Measurements from ENCODE around the gene KAT2A.

The KAT2A gene

GRCh38 chr17:42096360-42097111 lies 24.6 kb downstream of the KAT2A start:
- Histone ChIP-seq H3K27ac (ENCODE audit: insufficient read depth, low read length, poor library complexity, severe bottlenecking) (no peak overlapping the region), H3K9me3 (ENCODE audit: control insufficient read depth, low read length) (no peaks in the 10 kb centered on the region), H3K27me3 (replicated peaks; ENCODE audit: control insufficient read depth, insufficient read depth, low read length, poor library complexity, severe bottlenecking) (peaks cover 4% of the 10 kb centered on the region), H3K4me3 (ENCODE audit: insufficient read depth, low read depth, low read length, poor library complexity, severe bottlenecking) (no peak overlapping the region), H3K4me1 (ENCODE audit: control insufficient read depth, insufficient read depth, low read length, poor library complexity, severe bottlenecking) (peaks cover 5% of the 10 kb centered on the region), H3K36me3 (ENCODE audit: control insufficient read depth, insufficient read depth, low read length) (no peaks in the 10 kb centered on the region)
- no peak for DNase-seq

- H3K4me3 ChIP-seq (ENCODE audit: insufficient read depth, low read depth, low read length, poor library complexity, severe bottlenecking) = no peak overlapping the region
- no peak for DNase-seq
- H3K27me3 ChIP-seq (replicated peaks; ENCODE audit: control insufficient read depth, insufficient read depth, low read length, poor library complexity, severe bottlenecking) = peaks cover 4% of the 10 kb centered on the region
- H3K36me3 ChIP-seq (ENCODE audit: control insufficient read depth, insufficient read depth, low read length) = no peaks in the 10 kb centered on the region
- no peak overlapping the region for H3K27ac ChIP-seq (ENCODE audit: insufficient read depth, low read length, poor library complexity, severe bottlenecking)
- H3K9me3 ChIP-seq (ENCODE audit: control insufficient read depth, low read length) = no peaks in the 10 kb centered on the region
- H3K4me1 ChIP-seq (ENCODE audit: control insufficient read depth, insufficient read depth, low read length, poor library complexity, severe bottlenecking) = peaks cover 5% of the 10 kb centered on the region
Measured at GRCh38 chr17:42094375-42095069, 26.6 kb downstream of the KAT2A start.

DNA sequence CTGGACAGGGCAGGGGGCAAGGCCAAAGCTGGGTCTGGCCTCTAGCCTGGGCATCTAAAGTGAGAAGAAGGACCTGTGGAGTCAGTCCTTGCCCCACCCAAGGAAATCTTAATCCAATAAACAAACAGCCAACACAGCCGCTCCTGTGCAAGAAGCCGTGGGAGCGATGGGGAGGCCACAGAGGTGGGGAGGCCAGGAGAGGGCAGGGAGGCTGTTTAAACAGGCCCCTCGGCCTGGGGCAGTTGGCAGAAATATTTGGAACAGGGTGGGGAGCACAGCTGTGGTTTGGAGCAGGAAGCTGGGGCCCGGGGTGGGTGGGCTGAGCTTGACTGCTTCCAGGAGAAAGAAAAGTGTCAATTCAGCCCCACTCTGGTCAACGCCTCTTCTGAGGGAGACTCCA lies 28.2 kb downstream of the KAT2A start:
- no peaks in the 10 kb centered on the region for H3K9me3 ChIP-seq (ENCODE audit: control insufficient read depth, low read length)
- no peak for DNase-seq
- H3K27ac ChIP-seq (ENCODE audit: insufficient read depth, low read length, poor library complexity, severe bottlenecking) = no peak overlapping the region
- H3K4me3 ChIP-seq (ENCODE audit: insufficient read depth, low read depth, low read length, poor library complexity, severe bottlenecking) = no peak overlapping the region
- peaks cover 4% of the 10 kb centered on the region for H3K27me3 ChIP-seq (replicated peaks; ENCODE audit: control insufficient read depth, insufficient read depth, low read length, poor library complexity, severe bottlenecking)
- peaks cover 3% of the 10 kb centered on the region for H3K4me1 ChIP-seq (ENCODE audit: control insufficient read depth, insufficient read depth, low read length, poor library complexity, severe bottlenecking)
- H3K36me3 ChIP-seq (ENCODE audit: control insufficient read depth, insufficient read depth, low read length) = no peaks in the 10 kb centered on the region

GRCh38 chr17:42090964-42091790 lies 30.0 kb downstream of the KAT2A start:
- no peak for DNase-seq
- Histone ChIP-seq H3K4me1 (ENCODE audit: control insufficient read depth, insufficient read depth, low read length, poor library complexity, severe bottlenecking) (no peaks in the 10 kb centered on the region), H3K9me3 (ENCODE audit: control insufficient read depth, low read length) (no peaks in the 10 kb centered on the region), H3K36me3 (ENCODE audit: control insufficient read depth, insufficient read depth, low read length) (no peaks in the 10 kb centered on the region), H3K27me3 (replicated peaks; ENCODE audit: control insufficient read depth, insufficient read depth, low read length, poor library complexity, severe bottlenecking) (no peaks in the 10 kb centered on the region), H3K27ac (ENCODE audit: insufficient read depth, low read length, poor library complexity, severe bottlenecking) (no peak overlapping the region), H3K4me3 (ENCODE audit: insufficient read depth, low read depth, low read length, poor library complexity, severe bottlenecking) (no peak overlapping the region)

GRCh38 chr17:42088736-42089135 lies 32.4 kb downstream of the KAT2A start:
- H3K27me3 ChIP-seq (replicated peaks; ENCODE audit: control insufficient read depth, insufficient read depth, low read length, poor library complexity, severe bottlenecking) = no peaks in the 10 kb centered on the region

DNA sequence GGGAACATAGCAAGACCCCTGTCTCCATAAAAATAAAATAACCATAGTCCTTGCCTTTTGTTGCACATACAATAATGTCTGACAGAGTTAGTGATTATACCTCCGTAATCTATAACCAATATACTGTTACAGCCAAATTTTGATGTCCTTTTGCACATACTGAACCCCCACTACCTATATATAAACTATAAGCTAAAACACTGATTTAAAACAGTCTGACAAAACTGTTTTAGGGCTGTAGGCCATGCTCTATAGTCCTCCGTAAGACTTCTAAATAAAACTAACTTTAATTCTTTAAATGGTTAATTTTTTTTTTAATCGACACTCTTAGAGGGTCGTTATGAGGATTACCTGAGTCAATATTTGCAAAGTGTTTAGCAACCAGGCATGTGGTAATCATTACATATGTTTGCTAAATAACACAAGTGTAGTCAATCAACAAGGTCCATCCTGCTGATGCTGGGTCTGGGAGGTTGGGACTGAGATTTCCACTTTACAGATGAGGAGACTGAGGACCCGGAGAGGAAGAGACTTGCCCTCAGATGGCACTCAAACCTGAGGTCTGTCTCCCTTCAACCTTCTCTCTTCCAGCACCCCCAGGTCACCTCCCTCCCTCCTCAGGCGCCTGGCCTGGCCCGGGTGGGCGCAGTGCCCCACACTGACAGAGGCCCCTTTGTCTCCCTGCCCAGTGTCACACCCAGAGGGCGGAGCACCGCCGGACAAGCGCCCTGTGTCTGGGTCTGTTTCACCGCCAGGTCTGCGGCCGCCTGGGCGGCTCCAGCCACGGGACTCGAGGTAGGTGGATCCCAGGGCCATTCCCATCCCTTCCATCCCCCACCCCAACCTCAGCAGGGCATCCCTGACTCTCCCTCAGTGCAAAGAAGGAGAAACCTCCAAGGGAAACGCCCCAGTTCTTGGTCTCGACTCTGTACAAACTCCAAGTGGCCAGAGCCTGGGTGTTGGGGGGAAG lies 33.1 kb downstream of the KAT2A start:
- H3K4me1 ChIP-seq (ENCODE audit: control insufficient read depth, insufficient read depth, low read length, poor library complexity, severe bottlenecking) = no peaks in the 10 kb centered on the region
- no peaks in the 10 kb centered on the region for H3K36me3 ChIP-seq (ENCODE audit: control insufficient read depth, insufficient read depth, low read length)
- no peaks in the 10 kb centered on the region for H3K9me3 ChIP-seq (ENCODE audit: control insufficient read depth, low read length)
- no peak overlapping the region for H3K4me3 ChIP-seq (ENCODE audit: insufficient read depth, low read depth, low read length, poor library complexity, severe bottlenecking)
- H3K27ac ChIP-seq (ENCODE audit: insufficient read depth, low read length, poor library complexity, severe bottlenecking) = no peak overlapping the region
- no peaks in the 10 kb centered on the region for H3K27me3 ChIP-seq (replicated peaks; ENCODE audit: control insufficient read depth, insufficient read depth, low read length, poor library complexity, severe bottlenecking)
- no peak for DNase-seq

More at GRCh38 chr17:42088736-42089135, 32.4 kb downstream of the KAT2A start:
- H3K36me3 ChIP-seq (ENCODE audit: control insufficient read depth, insufficient read depth, low read length) = no peaks in the 10 kb centered on the region
- no peak overlapping the region for H3K27ac ChIP-seq (ENCODE audit: insufficient read depth, low read length, poor library complexity, severe bottlenecking)
- no peak overlapping the region for H3K4me3 ChIP-seq (ENCODE audit: insufficient read depth, low read depth, low read length, poor library complexity, severe bottlenecking)
- H3K9me3 ChIP-seq (ENCODE audit: control insufficient read depth, low read length) = no peaks in the 10 kb centered on the region
- DNase-seq = no peak
- no peaks in the 10 kb centered on the region for H3K4me1 ChIP-seq (ENCODE audit: control insufficient read depth, insufficient read depth, low read length, poor library complexity, severe bottlenecking)

GRCh38 chr17:42087042-42087701 lies 34.0 kb downstream of the KAT2A start:
- Histone ChIP-seq H3K27me3 (replicated peaks; ENCODE audit: control insufficient read depth, insufficient read depth, low read length, poor library complexity, severe bottlenecking) (no peaks in the 10 kb centered on the region), H3K4me3 (ENCODE audit: insufficient read depth, low read depth, low read length, poor library complexity, severe bottlenecking) (no peak overlapping the region)
- DNase-seq = no peak

DNA sequence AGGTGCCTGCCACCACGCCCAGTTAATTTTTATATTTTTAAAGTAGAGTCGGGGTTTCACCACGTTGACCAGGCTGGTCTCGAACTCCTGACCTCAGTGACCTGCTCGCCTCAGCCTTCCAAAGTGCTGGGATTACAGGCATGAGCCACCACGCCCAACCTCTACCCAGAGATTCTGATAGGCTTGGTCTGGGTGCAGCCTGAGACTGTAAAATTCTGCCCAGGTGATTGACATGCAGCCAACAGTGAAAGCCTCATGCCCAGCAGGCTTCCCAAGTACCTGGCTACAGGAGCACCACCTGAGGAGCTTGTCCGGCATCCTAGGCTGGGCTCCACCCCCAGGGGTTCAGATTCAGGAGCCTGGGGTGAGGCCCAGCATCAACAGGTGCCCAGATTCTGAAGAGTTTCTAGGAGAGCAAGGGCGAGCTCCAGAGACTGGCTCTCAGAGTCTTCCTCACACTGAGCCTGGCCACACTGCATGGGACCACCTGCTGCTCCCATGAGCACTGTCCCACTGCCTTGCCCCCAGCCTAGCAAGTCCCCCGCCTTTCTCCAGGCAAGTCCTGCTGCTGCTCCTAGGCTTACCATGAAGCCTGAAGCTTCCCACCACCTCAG lies 39.5 kb downstream of the KAT2A start:
- Histone ChIP-seq H3K27me3 (replicated peaks; ENCODE audit: control insufficient read depth, insufficient read depth, low read length, poor library complexity, severe bottlenecking) (no peaks in the 10 kb centered on the region), H3K9me3 (ENCODE audit: control insufficient read depth, low read length) (no peaks in the 10 kb centered on the region), H3K36me3 (ENCODE audit: control insufficient read depth, insufficient read depth, low read length) (no peaks in the 10 kb centered on the region), H3K4me1 (ENCODE audit: control insufficient read depth, insufficient read depth, low read length, poor library complexity, severe bottlenecking) (no peaks in the 10 kb centered on the region), H3K27ac (ENCODE audit: insufficient read depth, low read length, poor library complexity, severe bottlenecking) (no peak overlapping the region), H3K4me3 (ENCODE audit: insufficient read depth, low read depth, low read length, poor library complexity, severe bottlenecking) (no peak overlapping the region)
- DNase-seq = no peak

More at GRCh38 chr17:42087042-42087701, 34.0 kb downstream of the KAT2A start:
- Histone ChIP-seq H3K9me3 (ENCODE audit: control insufficient read depth, low read length) (no peaks in the 10 kb centered on the region), H3K36me3 (ENCODE audit: control insufficient read depth, insufficient read depth, low read length) (no peaks in the 10 kb centered on the region), H3K27ac (ENCODE audit: insufficient read depth, low read length, poor library complexity, severe bottlenecking) (no peak overlapping the region), H3K4me1 (ENCODE audit: control insufficient read depth, insufficient read depth, low read length, poor library complexity, severe bottlenecking) (no peaks in the 10 kb centered on the region)
